Kidney epithelial cell (primary cell): ENCODE measurements around the gene MFAP4. TPM values are rescaled to one million over a fixed set of nuclear protein-coding genes. Genes with fewer than 3 reads are reported as not detected.

ENCODE experiments used
- DNase-seq: peaks from one replicate; pipeline ENCODE4 v3.0.0-alpha.2; 2010; ENCODE audit warnings: low read depth
- H3K27me3 ChIP-seq: 2 replicates; pipeline ENCODE4 v1.6.0; 2011; ENCODE audit warnings: low read length; ENCODE audit not compliant: control insufficient read depth, insufficient read depth
- H3K36me3 ChIP-seq: 2 replicates; pipeline ENCODE4 v1.5.1; 2011; ENCODE audit warnings: low read length; ENCODE audit not compliant: control insufficient read depth, insufficient read depth
- H3K4me3 ChIP-seq: 2 replicates; pipeline ENCODE4 v1.5.1; 2011; ENCODE audit warnings: low read depth, mild to moderate bottlenecking, control low read depth, low read length
- total RNA-seq: library from RNA; depleted of rRNA; stranded (reverse); fragments of >200 nt; gene quantifications from 2 replicates; pipeline ENCODE4 v1.2.3, GENCODE V29; 2015
- TF ChIP-seq, protein P1 (sequence below): IDR thresholded peaks from 2 replicates; pipeline ENCODE4 v1.5.1; 2011; ENCODE audit warnings: mild to moderate bottlenecking, moderate library complexity, low read length, control low read depth, inconsistent platforms; ENCODE audit not compliant: insufficient read depth, poor library complexity, severe bottlenecking

The MFAP4 gene
- total RNA-seq, 1 donor from 2014 or later, result 1.3 TPM

DNA sequence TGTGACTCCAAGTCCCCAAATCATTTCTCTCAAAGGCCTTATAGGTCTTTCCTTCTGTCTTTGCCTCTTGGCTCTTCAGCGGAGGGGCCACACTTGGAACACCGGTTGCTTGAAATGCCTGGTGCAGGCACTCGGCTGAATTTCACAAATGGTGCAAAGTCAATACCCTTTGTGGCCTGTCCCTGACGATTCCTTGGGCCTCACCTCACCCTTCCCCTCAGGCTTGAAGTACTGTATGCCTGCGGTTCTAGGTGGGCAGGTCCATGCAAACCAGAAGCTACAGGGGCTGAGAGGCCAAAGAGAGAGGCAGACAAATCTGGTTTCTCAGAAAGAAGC is 20.4 kb downstream of the MFAP4 start:
- no peak for DNase-seq
- Histone ChIP-seq H3K4me3 (no peak overlapping the region), H3K27me3 (no peaks in the 10 kb centered on the region), H3K36me3 (no peaks in the 10 kb centered on the region)
- TF ChIP-seq, protein P1, sequence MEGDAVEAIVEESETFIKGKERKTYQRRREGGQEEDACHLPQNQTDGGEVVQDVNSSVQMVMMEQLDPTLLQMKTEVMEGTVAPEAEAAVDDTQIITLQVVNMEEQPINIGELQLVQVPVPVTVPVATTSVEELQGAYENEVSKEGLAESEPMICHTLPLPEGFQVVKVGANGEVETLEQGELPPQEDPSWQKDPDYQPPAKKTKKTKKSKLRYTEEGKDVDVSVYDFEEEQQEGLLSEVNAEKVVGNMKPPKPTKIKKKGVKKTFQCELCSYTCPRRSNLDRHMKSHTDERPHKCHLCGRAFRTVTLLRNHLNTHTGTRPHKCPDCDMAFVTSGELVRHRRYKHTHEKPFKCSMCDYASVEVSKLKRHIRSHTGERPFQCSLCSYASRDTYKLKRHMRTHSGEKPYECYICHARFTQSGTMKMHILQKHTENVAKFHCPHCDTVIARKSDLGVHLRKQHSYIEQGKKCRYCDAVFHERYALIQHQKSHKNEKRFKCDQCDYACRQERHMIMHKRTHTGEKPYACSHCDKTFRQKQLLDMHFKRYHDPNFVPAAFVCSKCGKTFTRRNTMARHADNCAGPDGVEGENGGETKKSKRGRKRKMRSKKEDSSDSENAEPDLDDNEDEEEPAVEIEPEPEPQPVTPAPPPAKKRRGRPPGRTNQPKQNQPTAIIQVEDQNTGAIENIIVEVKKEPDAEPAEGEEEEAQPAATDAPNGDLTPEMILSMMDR, result no peak

DNA sequence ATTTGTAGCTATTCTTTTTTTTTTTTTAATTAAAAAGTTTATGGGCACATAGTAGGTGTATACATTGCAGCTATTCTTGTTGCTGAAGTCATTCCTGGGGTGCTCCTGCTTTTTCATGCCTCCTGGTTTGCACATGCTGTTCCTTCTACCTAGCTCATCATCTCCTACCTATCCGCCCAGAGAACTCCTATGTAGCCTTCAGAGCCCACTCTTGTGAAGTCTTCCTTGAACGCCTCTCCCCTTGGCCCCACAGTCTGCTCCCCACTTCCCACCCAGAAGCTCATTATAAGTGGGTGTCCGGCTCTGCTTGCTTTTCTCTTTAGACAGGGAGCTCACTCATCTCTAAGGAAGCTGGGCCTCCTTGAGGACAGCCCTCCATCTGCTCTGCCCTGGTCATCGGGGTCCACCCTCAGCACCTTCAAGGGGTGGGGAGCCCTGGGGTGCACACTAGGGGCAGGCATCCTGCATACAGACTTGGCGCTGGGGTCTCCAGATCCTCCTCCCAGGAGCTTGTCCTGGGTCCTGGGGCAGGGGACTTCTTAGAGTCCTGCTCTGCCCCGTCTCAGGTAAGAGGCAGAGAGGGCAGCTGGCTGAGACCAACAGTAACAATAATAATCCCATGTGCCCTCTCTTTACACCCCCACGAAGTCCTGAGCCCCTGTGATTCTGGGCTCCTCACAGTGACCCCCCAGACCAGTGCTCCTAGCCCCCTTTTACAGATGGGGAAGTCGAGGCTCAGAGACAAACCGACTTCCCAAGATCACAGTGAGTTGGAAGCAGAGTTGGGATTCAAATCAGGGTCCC is 21.0 kb downstream of the MFAP4 start:
- Histone ChIP-seq H3K36me3 (no peaks in the 10 kb centered on the region), H3K4me3 (no peak overlapping the region), H3K27me3 (no peaks in the 10 kb centered on the region)
- TF ChIP-seq, protein P1, result no peak
- DNase-seq, result no peak

DNA sequence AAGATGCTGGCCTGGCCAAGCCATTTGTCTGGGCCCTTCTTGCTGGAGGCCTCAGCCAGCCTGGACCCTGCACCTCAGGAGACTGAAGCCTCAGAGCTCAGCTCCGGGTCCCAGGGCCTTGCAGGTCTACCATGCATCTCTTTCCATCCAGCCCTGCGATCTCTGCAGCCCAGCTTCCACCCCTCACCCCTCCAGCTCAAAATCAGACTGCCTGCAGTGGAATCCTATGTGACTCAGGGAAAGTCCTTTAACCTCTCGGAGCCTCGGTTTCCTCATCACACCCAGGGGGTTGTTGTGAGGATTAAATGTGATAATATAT is 21.5 kb downstream of the MFAP4 start:
- no peaks in the 10 kb centered on the region for H3K27me3 ChIP-seq
- H3K4me3 ChIP-seq, result no peak overlapping the region
- TF ChIP-seq, protein P1, result no peak
- no peaks in the 10 kb centered on the region for H3K36me3 ChIP-seq
- DNase-seq, result no peak

DNA sequence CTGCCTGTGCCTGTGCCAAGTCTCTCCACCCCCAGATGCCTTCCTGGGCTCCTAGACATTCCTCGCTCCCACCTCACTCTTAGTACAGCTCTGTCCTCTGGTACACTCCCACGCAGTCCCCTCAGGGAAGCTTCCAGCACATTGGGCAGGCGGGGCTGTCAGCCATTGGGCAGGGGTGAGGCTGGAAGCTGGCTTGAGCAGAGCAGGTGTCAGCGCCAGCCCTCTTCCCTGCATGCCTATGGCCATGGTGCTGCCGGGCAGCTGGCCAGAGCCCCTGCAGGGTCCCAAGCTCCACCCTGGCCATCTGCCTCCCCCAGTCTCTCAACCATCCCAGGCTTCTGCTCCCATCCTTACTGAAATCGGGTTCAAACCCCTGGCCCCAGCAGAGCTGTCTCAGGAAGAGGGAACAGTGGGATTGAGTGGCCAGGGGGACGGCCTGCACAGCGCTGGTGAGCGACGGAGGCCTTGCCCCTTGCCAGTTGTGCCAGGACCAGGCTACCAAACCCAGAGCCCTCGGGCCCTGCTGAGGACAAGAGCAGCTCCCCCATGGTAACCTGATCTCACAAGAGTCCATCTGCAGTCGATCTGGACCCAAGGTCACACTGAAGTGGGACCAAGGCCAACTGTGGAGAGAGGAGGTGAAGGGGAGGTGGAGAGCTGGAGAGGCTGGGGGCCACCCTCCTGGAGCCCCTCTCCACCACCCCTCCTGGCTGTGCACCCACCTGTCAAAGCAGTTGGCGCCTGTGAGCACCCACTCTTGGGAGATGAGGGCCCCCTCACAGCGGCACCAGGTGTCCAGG is 22.1 kb downstream of the MFAP4 start:
- Histone ChIP-seq H3K36me3 (no peaks in the 10 kb centered on the region), H3K4me3 (no peak overlapping the region), H3K27me3 (no peaks in the 10 kb centered on the region)
- no peak for DNase-seq
- TF ChIP-seq, protein P1, result no peak

DNA sequence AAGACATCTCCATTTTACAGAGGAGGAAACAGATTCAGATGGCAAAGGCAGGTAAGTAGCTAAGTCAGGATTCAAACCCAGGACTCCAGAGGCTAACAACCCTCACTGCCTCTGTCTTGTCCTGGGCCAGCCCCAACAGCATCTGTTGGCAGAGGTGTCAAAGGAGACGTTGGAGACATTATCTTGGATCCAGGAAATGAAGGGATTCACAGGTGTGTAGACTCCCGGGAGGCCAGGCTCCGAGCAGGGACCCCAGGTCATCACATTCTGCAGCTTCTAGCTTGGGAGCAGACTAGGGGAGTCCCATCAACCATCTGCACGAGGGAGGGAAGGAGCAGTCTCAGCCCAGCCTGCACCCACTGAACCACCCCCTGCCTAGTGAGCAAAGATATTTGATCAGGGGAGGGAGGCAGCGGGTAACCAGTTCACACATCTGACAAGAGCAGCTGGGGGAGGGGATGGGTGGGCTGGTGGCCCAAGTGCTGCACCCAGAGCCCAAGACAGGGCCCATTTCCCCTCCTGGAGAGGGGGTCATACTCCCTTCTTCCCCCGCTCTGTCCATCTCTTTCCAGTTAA is 23.4 kb downstream of the MFAP4 start:
- H3K36me3 ChIP-seq, result no peaks in the 10 kb centered on the region
- no peaks in the 10 kb centered on the region for H3K27me3 ChIP-seq
- no peak overlapping the region for H3K4me3 ChIP-seq
- TF ChIP-seq, protein P1, result no peak
- DNase-seq, result no peak

DNA sequence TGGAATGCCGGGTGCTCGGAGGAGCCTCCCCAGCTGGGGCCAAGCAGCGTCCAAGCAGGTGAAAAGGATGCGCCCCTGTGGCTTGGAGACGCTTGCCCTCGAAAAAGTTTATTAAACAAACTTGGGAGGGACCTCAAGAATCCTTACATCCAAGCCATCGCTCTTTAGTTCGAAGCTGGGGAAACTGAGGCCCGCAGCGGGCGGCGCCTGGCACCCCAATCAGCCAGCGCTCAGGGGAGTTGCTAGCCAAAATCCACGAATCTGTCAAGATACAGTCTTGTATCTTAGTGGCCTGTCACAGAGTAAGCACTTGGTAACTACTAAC is 23.9 kb downstream of the MFAP4 start:
- TF ChIP-seq, protein P1, result no peak
- DNase-seq, result no peak
- Histone ChIP-seq H3K4me3 (no peak overlapping the region), H3K27me3 (no peaks in the 10 kb centered on the region), H3K36me3 (no peaks in the 10 kb centered on the region)
